IMR-90 (cell line): ENCODE results near the gene CUL4A. TPM values are rescaled to one million over a fixed set of nuclear protein-coding genes. Genes with fewer than 3 reads are reported as not detected.

Source experiments
- ATAC-seq: fragments of 200-7000 bp; cut with Tn5 transposase; 2 replicates; pipeline ENCODE4 v1.9.1; 2020; ENCODE audit warnings: low read depth, mild to moderate bottlenecking, moderate library complexity
- BruUV-seq: library from RNA; stranded (reverse); fragments of 400-500 nt; replicated peaks from 2 replicates; lab custom pipeline; 2021; lab: Mats Ljungman, UMichigan
- CTCF ChIA-PET: fragments of 300-600 bp; formaldehyde crosslinking; extraction: SDS; loops from one replicate; lab custom pipeline; 2021; ENCODE audit warnings: antibody characterized with exemption; lab: Yijun Ruan, JAX
- POLR2A ChIA-PET: fragments of 300-600 bp; sonication (Branson Sonifier 250); formaldehyde crosslinking; loops from one replicate; lab custom pipeline; 2022; ENCODE audit warnings: antibody characterized with exemption; ENCODE audit not compliant: unreplicated experiment; lab: Charles Lee
- DNase-seq: peaks from one replicate; pipeline ENCODE4 v3.0.0; 2013
- H2AFZ ChIP-seq: replicated peaks from 2 replicates; pipeline ENCODE3; 2013; ENCODE audit warnings: low read length, mild to moderate bottlenecking; ENCODE audit not compliant: poor library complexity
- H2AK5ac ChIP-seq: 2 replicates; pipeline ENCODE4 v1.6.1; 2013; ENCODE audit warnings: low read depth, low read length, inconsistent platforms
- H2AK9ac ChIP-seq: replicated peaks from 2 replicates; pipeline ENCODE3; 2013; ENCODE audit warnings: mild to moderate bottlenecking, low read depth, low read length, moderate library complexity; ENCODE audit not compliant: poor library complexity
- H2BK120ac ChIP-seq: 2 replicates; pipeline ENCODE4 v1.6.1; 2013; ENCODE audit warnings: low read depth, low read length, inconsistent platforms
- H2BK15ac ChIP-seq: 3 replicates; pipeline ENCODE4 v1.6.1; 2013; ENCODE audit warnings: low read depth, low read length, inconsistent platforms
- H2BK20ac ChIP-seq: 2 replicates; pipeline ENCODE4 v1.6.1; 2013; ENCODE audit warnings: low read depth, mild to moderate bottlenecking, inconsistent platforms, low read length, moderate library complexity
- H2BK5ac ChIP-seq: 2 replicates; pipeline ENCODE4 v1.6.1; 2013; ENCODE audit warnings: mild to moderate bottlenecking, low read depth, low read length, inconsistent platforms; ENCODE audit not compliant: poor library complexity, severe bottlenecking
- H3K14ac ChIP-seq: replicated peaks from 2 replicates; pipeline ENCODE4 v1.6.1; 2013; ENCODE audit warnings: low read depth, low read length, inconsistent platforms
- H3K18ac ChIP-seq: 2 replicates; pipeline ENCODE4 v1.6.1; 2013; ENCODE audit warnings: low read depth, low read length, control low read depth
- H3K23ac ChIP-seq: 2 replicates; pipeline ENCODE4 v1.6.1; 2013; ENCODE audit warnings: low read depth, low read length, inconsistent platforms
- H3K27ac ChIP-seq: 2 replicates; pipeline ENCODE4 v1.5.1; 2013; ENCODE audit warnings: mild to moderate bottlenecking, control low read depth, low read length; ENCODE audit not compliant: insufficient read depth
- H3K27me3 ChIP-seq: 2 replicates; pipeline ENCODE4 v1.6.1; 2013; ENCODE audit warnings: low read length; ENCODE audit not compliant: control insufficient read depth, insufficient read depth
- H3K36me3 ChIP-seq: 2 replicates; pipeline ENCODE4 v1.6.1; 2013; ENCODE audit warnings: low read length, mixed read lengths; ENCODE audit not compliant: control insufficient read depth, insufficient read depth
- H3K4ac ChIP-seq: 2 replicates; pipeline ENCODE4 v1.6.1; 2013; ENCODE audit warnings: low read depth, low read length, inconsistent platforms
- H3K4me1 ChIP-seq: 2 replicates; pipeline ENCODE4 v1.6.1; 2013; ENCODE audit warnings: low read length, mixed read lengths; ENCODE audit not compliant: control insufficient read depth, insufficient read depth
- H3K4me2 ChIP-seq: 2 replicates; pipeline ENCODE4 v1.6.1; 2013; ENCODE audit warnings: low read depth, mild to moderate bottlenecking, control low read depth, low read length, moderate library complexity
- H3K4me3 ChIP-seq: 2 replicates; pipeline ENCODE4 v1.5.1; 2013; ENCODE audit warnings: low read depth, mild to moderate bottlenecking, control low read depth, low read length, moderate library complexity; ENCODE audit not compliant: insufficient read depth
- H3K56ac ChIP-seq: 2 replicates; pipeline ENCODE4 v1.6.1; 2013; ENCODE audit warnings: low read length, inconsistent platforms; ENCODE audit not compliant: insufficient read depth; ENCODE audit errors: extremely low read depth
- H3K79me1 ChIP-seq, 2 experiments: 2 replicates each; pipeline ENCODE4 v1.6.1; 2013; ENCODE audit warnings: low read length in 2 of 2, inconsistent platforms in 1 of 2, low read depth in 1 of 2
- H3K9ac ChIP-seq: 2 replicates; pipeline ENCODE4 v1.6.1; 2013; ENCODE audit warnings: low read depth, low read length, control low read depth
- H3K9me1 ChIP-seq: 2 replicates; pipeline ENCODE4 v1.6.1; 2013; ENCODE audit warnings: low read length, inconsistent platforms; ENCODE audit not compliant: insufficient read depth
- H3K9me3 ChIP-seq: 2 replicates; pipeline ENCODE4 v1.6.1; 2013; ENCODE audit warnings: low read length; ENCODE audit not compliant: control insufficient read depth, insufficient read depth
- H4K20me1 ChIP-seq: 2 replicates; pipeline ENCODE4 v1.6.1; 2013; ENCODE audit warnings: low read length, inconsistent platforms; ENCODE audit not compliant: insufficient read depth
- H4K5ac ChIP-seq: 2 replicates; pipeline ENCODE4 v1.6.1; 2013; ENCODE audit warnings: mild to moderate bottlenecking, low read depth, low read length, control low read depth
- H4K8ac ChIP-seq, 2 experiments: 2 replicates each; pipeline ENCODE4 v1.6.1; 2013; ENCODE audit warnings: low read depth in 2 of 2, low read length in 2 of 2, control low read depth in 1 of 2, inconsistent platforms in 1 of 2
- H4K91ac ChIP-seq: 2 replicates; pipeline ENCODE4 v1.6.1; 2013; ENCODE audit warnings: low read depth, low read length, inconsistent platforms; ENCODE audit not compliant: insufficient read depth
- BHLHE40 ChIP-seq: fragments of 150-350 bp; IDR thresholded peaks from 2 replicates; pipeline ENCODE4 v1.6.1; 2016; ENCODE audit warnings: mild to moderate bottlenecking, low read depth, low read length
- CEBPB ChIP-seq: IDR thresholded peaks from 2 replicates; pipeline ENCODE4 v1.6.1; 2012; ENCODE audit warnings: low read depth, low read length, improper control_type of control experiment
- CHD1 ChIP-seq: IDR thresholded peaks from 2 replicates; pipeline ENCODE4 v1.6.1; 2012; ENCODE audit warnings: low read depth, low read length, improper control_type of control experiment
- ELK1 ChIP-seq: fragments of 150-350 bp; IDR thresholded peaks from 2 replicates; pipeline ENCODE4 v1.6.1; 2016; ENCODE audit warnings: low read depth, mild to moderate bottlenecking, low read length, moderate library complexity, borderline replicate concordance
- MAFK ChIP-seq: IDR thresholded peaks from 2 replicates; pipeline ENCODE4 v1.6.1; 2012; ENCODE audit warnings: low read depth, low read length, improper control_type of control experiment
- MAZ ChIP-seq: IDR thresholded peaks from 2 replicates; pipeline ENCODE4 v1.6.1; 2012; ENCODE audit warnings: low read depth, mild to moderate bottlenecking, low read length, improper control_type of control experiment, moderate library complexity, borderline replicate concordance
- MXI1 ChIP-seq: IDR thresholded peaks from 2 replicates; pipeline ENCODE4 v1.6.1; 2012; ENCODE audit warnings: low read depth, mild to moderate bottlenecking, low read length, moderate library complexity, borderline replicate concordance
- NFE2L2 ChIP-seq: fragments of 150-350 bp; IDR thresholded peaks from 2 replicates; pipeline ENCODE4 v1.6.1; 2016; ENCODE audit warnings: low read depth, mild to moderate bottlenecking, low read length
- RFX5 ChIP-seq: IDR thresholded peaks from 2 replicates; pipeline ENCODE4 v1.8.0; 2012; ENCODE audit warnings: low read depth, mild to moderate bottlenecking, low read length, moderate library complexity
- SMC3 ChIP-seq: fragments of 150-350 bp; IDR thresholded peaks from 2 replicates; pipeline ENCODE4 v1.6.1; 2016; ENCODE audit warnings: low read depth, mild to moderate bottlenecking, antibody characterized with exemption, low read length, moderate library complexity
- USF2 ChIP-seq: fragments of 150-350 bp; IDR thresholded peaks from 2 replicates; pipeline ENCODE4 v1.6.1; 2017; ENCODE audit warnings: mild to moderate bottlenecking, antibody characterized with exemption, low read length, low read depth
- WGBS, 2 experiments: methylation state at CpG; one replicate each; pipeline versions ENCODE4 v1.1.5 to v1.1.7; 2013; ENCODE audit warnings: missing lambda C conversion rate in 2 of 2; ENCODE audit not compliant: insufficient read length in 1 of 2; ENCODE audit errors: extremely low coverage in 2 of 2; 5-methylcytosine and 5-hydroxymethylcytosine counted together
- dilution Hi-C: fragments of 300-500 bp; cut with HindIII; formaldehyde crosslinking; loops from one replicate; pipeline ENCODE4 v1.14.3; 2018; ENCODE audit warnings: low sequenced_read_pairs; ENCODE audit not compliant: unreplicated experiment
- in situ Hi-C: fragments of 300-500 bp; cut with MboI; formaldehyde crosslinking; loops from 3 replicates; pipeline ENCODE4 v1.14.3; 2019; ENCODE audit warnings: low sequenced_read_pairs, inconsistent platforms, mixed read lengths
- intact Hi-C: fragments of 100-400 bp; cut with micrococcal nuclease; formaldehyde crosslinking; loops from 2 replicates; pipeline ENCODE4 v1.10.0; 2022
- polyA plus RNA-seq, 3 experiments: library from polyadenylated mRNA; depleted of rRNA; stranded (reverse); fragments of >200 nt; gene quantifications; 2 replicates each; pipeline ENCODE4 v1.2.3, GENCODE V29; 2012; ENCODE audit warnings: low replicate concordance in 1 of 3
- total RNA-seq: library from RNA; depleted of rRNA; stranded (reverse); fragments of >200 nt; gene quantifications from 2 replicates; pipeline ENCODE4 v1.2.3, GENCODE V29; 2012

The CUL4A gene
- total and polyA plus RNA-seq, 2 of the 4 experiments (the other 2 are of a cell fraction) = 86.0 to 146 TPM

- ATAC-seq (no peak), DNase-seq (no peak)
- H3K56ac ChIP-seq = no peak overlapping the region
- peak overlapping the region; percentile 42; the same call in 1 of the 2 replicates for H2BK120ac ChIP-seq
- H3K18ac ChIP-seq = no peak overlapping the region
- ChIA-PET POLR2A (no interaction called here), CTCF (interaction anchor here (1.1 kb wide), 1 partner anchor 20 kb away, joined by 3 read pairs; no protein-coding TSS in a partner anchor)
- TF ChIP-seq CEBPB (no peak), CHD1 (no peak), MXI1 (no peak), MAFK (no peak), SMC3 (no peak), MAZ (no peak), RFX5 (no peak), USF2 (no peak), ELK1 (no peak), BHLHE40 (no peak), NFE2L2 (no peak)
- peak overlapping the region; percentile 44 for H2AK9ac ChIP-seq
- peaks cover 33% of the 10 kb centered on the region for H3K9me1 ChIP-seq
- H3K9ac ChIP-seq = no peak overlapping the region
- in situ Hi-C loops = no loop called here
- peak overlapping the region; percentile 13 for H2AFZ ChIP-seq
- intact Hi-C loops = no loop called here
- peak overlapping the region; percentile 15 for H4K91ac ChIP-seq
- H3K4me3 ChIP-seq = no peak overlapping the region
- WGBS, 2 experiments = 98% methylated on average over 5 of the region's 12 CpGs; no CpG with 5 or more reads in 1 of the 2 experiments
- peaks cover 29% of the 10 kb centered on the region for H3K4me1 ChIP-seq
- H3K23ac ChIP-seq = peak overlapping the region; percentile 71; the same call in 1 of the 2 replicates
- no peaks in the 10 kb centered on the region for H3K27me3 ChIP-seq
- H4K5ac ChIP-seq = peak overlapping the region; percentile 3; the same call in 1 of the 2 replicates
- BruUV-seq = no TSS peak
- peak overlapping the region; percentile 51 for H2AK5ac ChIP-seq
- peaks cover 36 to 87% of the 10 kb centered on the region in 2 experiments; a peak in 3 of 4 replicates for H3K79me1 ChIP-seq
- H3K14ac ChIP-seq = peak overlapping the region; percentile 80; the same call in 1 of the 2 replicates
- H2BK20ac ChIP-seq = peak overlapping the region; percentile 18; the same call in 1 of the 2 replicates
- peak overlapping the region; percentile 19; the same call in 1 of the 2 replicates for H3K27ac ChIP-seq
- 0 out of 3 replicates have a peak overlapping the region, but pooled peaks have one; percentile 12 for H2BK15ac ChIP-seq
- peak overlapping the region; percentile 75 for H2BK5ac ChIP-seq
- peak overlapping the region; percentile 15; the same call in 1 of the 2 replicates for H3K4ac ChIP-seq
- H3K36me3 ChIP-seq = peaks cover 20% of the 10 kb centered on the region
- dilution Hi-C loops = no loop called here
- no peak overlapping the region for H3K4me2 ChIP-seq
- H4K8ac ChIP-seq = peak overlapping the region in 1 of 2 experiments; percentile 47; a peak in 2 of 4 replicates
- H4K20me1 ChIP-seq = peaks cover 32% of the 10 kb centered on the region
- no peaks in the 10 kb centered on the region for H3K9me3 ChIP-seq
These were observed 5.7 kb upstream of the CUL4A start for GRCh38 chr13:113203507-113204377.
